ENCODE results near the gene KLHL29. TPM values are rescaled to one million over a fixed set of nuclear protein-coding genes. Genes with fewer than 3 reads are reported as not detected.

Gene KLHL29
- total and polyA plus RNA-seq, 7 experiments from 2014 or later, result 0.59 to 6.5 (median 5.6) TPM

GRCh38 chr2:23691106-23691470 lies 306.1 kb downstream of the KLHL29 start:
- no peak overlapping the region for H3K4me3 ChIP-seq (ENCODE audit: low read length)
- H3K4me3 Mint-ChIP-seq, result no peak overlapping the region
- ChIA-PET POLR2A (no interaction called here), CTCF (no interaction called here)
- no peaks in the 10 kb centered on the region for H3K4me1 ChIP-seq (ENCODE audit: control insufficient read depth in 2 of 2, insufficient read depth in 2 of 2, low read length in 2 of 2)
- H3K27me3 ChIP-seq (ENCODE audit: control insufficient read depth in 2 of 2, insufficient read depth in 2 of 2, low read length in 2 of 2), result no peaks in the 10 kb centered on the region
- H3K36me3 Mint-ChIP-seq, result peaks cover 0 to 26% (median 6%) of the 10 kb centered on the region in 5 donors
- peaks cover 0 to 2% (median 0%) of the 10 kb centered on the region in 11 donors for H3K9me3 Mint-ChIP-seq
- DNase-seq, result no peak
- no peaks in the 10 kb centered on the region for H3K9me3 ChIP-seq (ENCODE audit: control insufficient read depth in 2 of 3, low read length in 3 of 3)
- H3K4me1 Mint-ChIP-seq, result peaks cover 0 to 5% (median 0%) of the 10 kb centered on the region in 7 donors
- H3K27ac Mint-ChIP-seq, result peak overlapping the region in 2 of 9 donors; percentile 16 to 25
- intact Hi-C loops (cut with micrococcal nuclease), result no loop called here
- no peak overlapping the region for H3K27ac ChIP-seq (ENCODE audit: low read depth, low read length)
- no peak for ATAC-seq
- H3K36me3 ChIP-seq (ENCODE audit: control insufficient read depth in 2 of 3, insufficient read depth in 3 of 3, low read length in 3 of 3), result peaks cover 0 to 38% (median 0%) of the 10 kb centered on the region in 3 experiments
- H3K27me3 Mint-ChIP-seq, result no peaks in the 10 kb centered on the region

DNA sequence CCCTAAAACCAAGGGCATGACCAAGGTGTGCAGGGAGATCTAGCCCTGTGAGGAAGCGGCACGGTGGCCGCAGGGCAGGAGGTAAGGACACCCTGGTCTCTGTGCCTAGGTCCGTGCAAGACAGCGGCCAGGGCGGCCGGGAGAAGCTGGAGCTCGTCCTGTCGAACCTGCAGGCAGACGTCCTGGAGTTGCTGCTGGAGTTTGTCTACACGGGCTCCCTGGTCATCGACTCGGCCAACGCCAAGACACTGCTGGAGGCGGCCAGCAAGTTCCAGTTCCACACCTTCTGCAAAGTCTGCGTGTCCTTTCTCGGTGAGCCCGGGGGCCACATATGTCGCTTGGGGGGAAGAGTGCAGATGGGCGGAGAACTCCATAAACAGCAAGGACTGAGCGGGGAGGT lies 306.6 kb downstream of the KLHL29 start:
- POLR2A ChIA-PET, result no interaction called here
- H3K4me3 Mint-ChIP-seq, result no peak overlapping the region
- CTCF ChIA-PET, result no interaction called here
- peaks cover 0 to 27% (median 6%) of the 10 kb centered on the region in 5 donors for H3K36me3 Mint-ChIP-seq
- Histone ChIP-seq H3K4me1 (ENCODE audit: control insufficient read depth in 2 of 2, insufficient read depth in 2 of 2, low read length in 2 of 2) (no peaks in the 10 kb centered on the region), H3K36me3 (ENCODE audit: control insufficient read depth in 2 of 3, insufficient read depth in 3 of 3, low read length in 3 of 3) (peaks cover 0 to 43% (median 0%) of the 10 kb centered on the region in 3 experiments), H3K27me3 (ENCODE audit: control insufficient read depth in 2 of 2, insufficient read depth in 2 of 2, low read length in 2 of 2) (no peaks in the 10 kb centered on the region), H3K9me3 (ENCODE audit: control insufficient read depth in 2 of 3, low read length in 3 of 3) (no peaks in the 10 kb centered on the region), H3K27ac (ENCODE audit: low read depth, low read length) (no peak overlapping the region), H3K4me3 (ENCODE audit: low read length) (no peak overlapping the region)
- H3K4me1 Mint-ChIP-seq, result peaks cover 0 to 5% (median 0%) of the 10 kb centered on the region in 7 donors
- no peaks in the 10 kb centered on the region for H3K27me3 Mint-ChIP-seq
- no peak for DNase-seq
- peaks cover 0 to 2% (median 0%) of the 10 kb centered on the region in 11 donors for H3K9me3 Mint-ChIP-seq
- no peak for ATAC-seq
- intact Hi-C loops (cut with micrococcal nuclease), result no loop called here
- peak overlapping the region in 1 of 9 donors; percentile 78 for H3K27ac Mint-ChIP-seq

GRCh38 chr2:23692263-23692662 lies 307.3 kb downstream of the KLHL29 start:
- Mint-ChIP-seq H3K4me1 (peaks cover 0 to 5% (median 0%) of the 10 kb centered on the region in 7 donors), H3K36me3 (peaks cover 0 to 28% (median 6%) of the 10 kb centered on the region in 5 donors), H3K27ac (no peak overlapping the region), H3K4me3 (no peak overlapping the region), H3K27me3 (no peaks in the 10 kb centered on the region), H3K9me3 (peaks cover 0 to 2% (median 0%) of the 10 kb centered on the region in 11 donors)
- Histone ChIP-seq H3K9me3 (ENCODE audit: control insufficient read depth in 2 of 3, low read length in 3 of 3) (no peaks in the 10 kb centered on the region), H3K36me3 (ENCODE audit: control insufficient read depth in 2 of 3, insufficient read depth in 3 of 3, low read length in 3 of 3) (peaks cover 0 to 50% (median 0%) of the 10 kb centered on the region in 3 experiments), H3K4me1 (ENCODE audit: control insufficient read depth in 2 of 2, insufficient read depth in 2 of 2, low read length in 2 of 2) (no peaks in the 10 kb centered on the region), H3K4me3 (ENCODE audit: low read length) (no peak overlapping the region), H3K27ac (ENCODE audit: low read depth, low read length) (no peak overlapping the region), H3K27me3 (ENCODE audit: control insufficient read depth in 2 of 2, insufficient read depth in 2 of 2, low read length in 2 of 2) (no peaks in the 10 kb centered on the region)
- DNase-seq (no peak), ATAC-seq (no peak)
- ChIA-PET POLR2A (no interaction called here), CTCF (no interaction called here)
- intact Hi-C loops (cut with micrococcal nuclease), result no loop called here

GRCh38 chr2:23692851-23693605 lies 308.0 kb downstream of the KLHL29 start:
- peaks cover 0 to 2% (median 0%) of the 10 kb centered on the region in 11 donors for H3K9me3 Mint-ChIP-seq
- POLR2A ChIA-PET, result no interaction called here
- H3K4me1 ChIP-seq (ENCODE audit: control insufficient read depth in 2 of 2, insufficient read depth in 2 of 2, low read length in 2 of 2), result no peaks in the 10 kb centered on the region
- peaks cover 0 to 36% (median 14%) of the 10 kb centered on the region in 5 donors for H3K36me3 Mint-ChIP-seq
- no peak overlapping the region for H3K27ac ChIP-seq (ENCODE audit: low read depth, low read length)
- H3K27me3 ChIP-seq (ENCODE audit: control insufficient read depth in 2 of 2, insufficient read depth in 2 of 2, low read length in 2 of 2), result no peaks in the 10 kb centered on the region
- CTCF ChIA-PET, result no interaction called here
- H3K4me3 ChIP-seq (ENCODE audit: low read length), result no peak overlapping the region
- ATAC-seq (no peak), DNase-seq (no peak)
- H3K27me3 Mint-ChIP-seq, result no peaks in the 10 kb centered on the region
- H3K27ac Mint-ChIP-seq, result no peak overlapping the region
- peaks cover 0 to 5% (median 0%) of the 10 kb centered on the region in 7 donors for H3K4me1 Mint-ChIP-seq
- H3K9me3 ChIP-seq (ENCODE audit: control insufficient read depth in 2 of 3, low read length in 3 of 3), result no peaks in the 10 kb centered on the region
- H3K4me3 Mint-ChIP-seq, result no peak overlapping the region
- intact Hi-C loops (cut with micrococcal nuclease), result no loop called here
- H3K36me3 ChIP-seq (ENCODE audit: control insufficient read depth in 2 of 3, insufficient read depth in 3 of 3, low read length in 3 of 3), result peaks cover 0 to 50% (median 0%) of the 10 kb centered on the region in 3 experiments

DNA sequence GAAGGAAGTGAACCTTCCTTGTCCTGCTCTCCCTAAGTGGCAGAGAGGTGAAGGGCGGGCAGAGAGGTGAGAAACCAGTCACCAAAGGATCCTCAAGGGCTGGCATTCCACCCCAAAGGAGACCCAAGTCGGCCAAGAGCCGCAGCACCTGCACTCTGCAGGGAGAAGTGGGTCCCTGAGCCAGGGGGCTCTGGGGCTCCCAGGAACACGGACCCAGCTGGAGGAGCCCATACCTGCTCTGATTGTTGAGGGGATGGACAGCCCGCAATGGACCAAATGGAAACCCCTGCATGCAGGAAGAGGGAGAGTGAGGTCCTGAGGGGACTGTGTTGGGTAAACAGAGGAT lies 308.6 kb downstream of the KLHL29 start:
- no peak for DNase-seq
- no peaks in the 10 kb centered on the region for H3K27me3 Mint-ChIP-seq
- H3K9me3 Mint-ChIP-seq, result peaks cover 0 to 3% (median 0%) of the 10 kb centered on the region in 11 donors
- peak overlapping the region in 1 of 9 donors; percentile 56 for H3K27ac Mint-ChIP-seq
- no peaks in the 10 kb centered on the region for H3K4me1 ChIP-seq (ENCODE audit: control insufficient read depth in 2 of 2, insufficient read depth in 2 of 2, low read length in 2 of 2)
- no peak overlapping the region for H3K4me3 Mint-ChIP-seq
- H3K27ac ChIP-seq (ENCODE audit: low read depth, low read length), result no peak overlapping the region
- ATAC-seq, result no peak
- no peaks in the 10 kb centered on the region for H3K27me3 ChIP-seq (ENCODE audit: control insufficient read depth in 2 of 2, insufficient read depth in 2 of 2, low read length in 2 of 2)
- no peaks in the 10 kb centered on the region for H3K9me3 ChIP-seq (ENCODE audit: control insufficient read depth in 2 of 3, low read length in 3 of 3)
- intact Hi-C loops (cut with micrococcal nuclease), result no loop called here
- peaks cover 0 to 50% (median 0%) of the 10 kb centered on the region in 3 experiments for H3K36me3 ChIP-seq (ENCODE audit: control insufficient read depth in 2 of 3, insufficient read depth in 3 of 3, low read length in 3 of 3)
- ChIA-PET CTCF (no interaction called here), POLR2A (no interaction called here)
- H3K4me1 Mint-ChIP-seq, result peaks cover 0 to 5% (median 0%) of the 10 kb centered on the region in 7 donors
- H3K36me3 Mint-ChIP-seq, result peaks cover 0 to 38% (median 17%) of the 10 kb centered on the region in 5 donors
- no peak overlapping the region for H3K4me3 ChIP-seq (ENCODE audit: low read length)

- Histone ChIP-seq H3K27me3 (ENCODE audit: control insufficient read depth in 2 of 2, insufficient read depth in 2 of 2, low read length in 2 of 2) (no peaks in the 10 kb centered on the region), H3K9me3 (ENCODE audit: control insufficient read depth in 2 of 3, low read length in 3 of 3) (no peaks in the 10 kb centered on the region), H3K36me3 (ENCODE audit: control insufficient read depth in 2 of 3, insufficient read depth in 3 of 3, low read length in 3 of 3) (peaks cover 0 to 50% (median 0%) of the 10 kb centered on the region in 3 experiments), H3K4me3 (ENCODE audit: low read length) (no peak overlapping the region), H3K27ac (ENCODE audit: low read depth, low read length) (no peak overlapping the region), H3K4me1 (ENCODE audit: control insufficient read depth in 2 of 2, insufficient read depth in 2 of 2, low read length in 2 of 2) (no peaks in the 10 kb centered on the region)
- POLR2A ChIA-PET, result no interaction called here
- Mint-ChIP-seq H3K9me3 (peaks cover 0 to 3% (median 0%) of the 10 kb centered on the region in 11 donors), H3K27ac (peak overlapping the region in 4 of 9 donors; percentile 3 to 60 (median 58)), H3K36me3 (peaks cover 0 to 38% (median 17%) of the 10 kb centered on the region in 5 donors), H3K27me3 (no peaks in the 10 kb centered on the region), H3K4me3 (no peak overlapping the region), H3K4me1 (peaks cover 0 to 5% (median 0%) of the 10 kb centered on the region in 7 donors)
- DNase-seq (no peak), ATAC-seq (no peak)
- CTCF ChIA-PET, result no interaction called here
- intact Hi-C loops (cut with micrococcal nuclease), result no loop called here
Measured at GRCh38 chr2:23694058-23695045, 309.4 kb downstream of the KLHL29 start.

Measured in naive thymus-derived CD4-positive, alpha-beta T cell (primary cell).